Tibial nerve (tissue), 3 donors: ENCODE results near the gene MFSD2A.

Experiments
- POLR2A ChIP-seq, 2 donors: fragments of 450-650 bp; IDR thresholded peaks; one replicate each; pipeline ENCODE4 v1.6.1; 2017; ENCODE audit warnings: antibody characterized with exemption in 2 of 2, mild to moderate bottlenecking in 2 of 2, moderate library complexity in 2 of 2
- TF ChIP-seq, protein P1 (sequence below), 5 experiments: fragments of 200-600 bp in 3 of 5; fragments of 450-650 bp in 2 of 5; sonication (generic) in 3 of 5; IDR thresholded peaks; one replicate each; pipeline ENCODE4 v1.5.1; 2016 to 2019; ENCODE audit warnings: antibody characterized with exemption in 5 of 5, mild to moderate bottlenecking in 3 of 5, moderate library complexity in 2 of 5

DNA sequence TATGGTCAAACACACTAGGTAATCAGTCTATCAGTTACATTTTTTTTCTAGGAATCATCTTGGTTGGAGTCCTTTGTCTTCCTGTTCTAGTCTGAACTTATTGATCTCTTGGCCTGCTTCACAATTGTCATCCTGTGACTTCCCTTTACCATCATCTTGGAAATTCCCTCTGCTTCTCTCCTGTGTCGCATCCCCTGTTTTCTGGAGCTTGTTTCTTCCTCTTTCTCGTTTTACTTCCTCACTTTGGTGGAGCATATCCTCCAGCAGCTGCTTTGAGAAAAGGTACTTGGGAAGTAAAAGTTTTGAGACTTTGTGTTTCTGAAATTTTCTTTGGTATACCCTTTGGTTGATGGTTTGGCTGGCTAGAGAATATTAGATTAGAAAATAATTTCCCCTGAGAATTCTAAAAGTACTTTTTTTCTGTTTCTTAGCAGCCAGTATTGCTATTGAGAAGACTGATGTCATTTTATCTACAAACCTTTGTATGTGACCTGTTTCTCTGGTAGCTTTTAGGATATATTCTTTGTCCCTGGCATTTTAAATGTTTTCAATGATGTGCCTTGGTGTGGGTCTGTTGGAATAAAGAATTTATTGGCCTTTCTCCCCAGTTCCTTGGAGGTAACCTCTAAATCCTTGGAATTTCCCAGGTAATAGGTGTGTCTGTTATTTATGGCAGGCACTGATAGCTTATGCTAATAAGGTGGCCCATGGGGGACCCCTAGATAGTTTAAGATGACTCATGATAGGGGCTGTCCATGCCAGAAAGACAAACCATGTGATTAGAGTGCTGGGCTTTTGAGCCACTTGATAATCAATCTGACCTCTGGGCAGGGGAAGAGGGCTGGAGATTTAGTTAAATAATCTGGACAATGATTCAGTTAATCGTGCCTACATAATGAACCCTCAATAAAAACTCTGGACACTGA, 47.2 kb upstream of the MFSD2A start:
- TF ChIP-seq, protein P1, sequence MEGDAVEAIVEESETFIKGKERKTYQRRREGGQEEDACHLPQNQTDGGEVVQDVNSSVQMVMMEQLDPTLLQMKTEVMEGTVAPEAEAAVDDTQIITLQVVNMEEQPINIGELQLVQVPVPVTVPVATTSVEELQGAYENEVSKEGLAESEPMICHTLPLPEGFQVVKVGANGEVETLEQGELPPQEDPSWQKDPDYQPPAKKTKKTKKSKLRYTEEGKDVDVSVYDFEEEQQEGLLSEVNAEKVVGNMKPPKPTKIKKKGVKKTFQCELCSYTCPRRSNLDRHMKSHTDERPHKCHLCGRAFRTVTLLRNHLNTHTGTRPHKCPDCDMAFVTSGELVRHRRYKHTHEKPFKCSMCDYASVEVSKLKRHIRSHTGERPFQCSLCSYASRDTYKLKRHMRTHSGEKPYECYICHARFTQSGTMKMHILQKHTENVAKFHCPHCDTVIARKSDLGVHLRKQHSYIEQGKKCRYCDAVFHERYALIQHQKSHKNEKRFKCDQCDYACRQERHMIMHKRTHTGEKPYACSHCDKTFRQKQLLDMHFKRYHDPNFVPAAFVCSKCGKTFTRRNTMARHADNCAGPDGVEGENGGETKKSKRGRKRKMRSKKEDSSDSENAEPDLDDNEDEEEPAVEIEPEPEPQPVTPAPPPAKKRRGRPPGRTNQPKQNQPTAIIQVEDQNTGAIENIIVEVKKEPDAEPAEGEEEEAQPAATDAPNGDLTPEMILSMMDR (IDR thresholded peaks at IDR 0.05) = no peak
- no peak for TF ChIP-seq POLR2A (IDR thresholded peaks at IDR 0.05)
